ENCODE data around the gene CCDC85B.

The CCDC85B gene

GRCh38 chr11:65934014-65934413 is 43.5 kb downstream of the CCDC85B start:
- DNase-seq (ENCODE audit: low spot score), result no peak

GRCh38 chr11:65937766-65938165 is 47.3 kb downstream of the CCDC85B start:
- DNase-seq (ENCODE audit: low spot score), result no peak
